GM23338 (cell line): ENCODE results near the gene ELP2. TPM values are rescaled to one million over a fixed set of nuclear protein-coding genes. Genes with fewer than 3 reads are reported as not detected.

Experiments used
- ATAC-seq: fragments of 200-7000 bp; cut with Tn5 transposase; 3 replicates; pipeline ENCODE4 v1.9.1; 2020
- DNase-seq: peaks from one replicate; pipeline ENCODE4 v3.0.0-alpha.2; 2015; ENCODE audit warnings: low spot score
- H2AFZ ChIP-seq: fragments of 200-600 bp; sonication (generic); 2 replicates; pipeline ENCODE4 v1.8.0; 2016; ENCODE audit warnings: antibody characterized with exemption, mild to moderate bottlenecking, moderate library complexity
- H3F3A ChIP-seq: fragments of 200-600 bp; sonication (generic); replicated peaks from 2 replicates; pipeline ENCODE4 v1.8.0; 2017; ENCODE audit warnings: antibody characterized with exemption, mixed run types, low read depth
- H3K27ac ChIP-seq: fragments of 200-600 bp; sonication (generic); 2 replicates; pipeline ENCODE4 v1.6.1; 2016; ENCODE audit warnings: low read depth
- H3K27me3 ChIP-seq: fragments of 200-600 bp; sonication (generic); 2 replicates; pipeline ENCODE4 v1.8.0; 2016; ENCODE audit warnings: mild to moderate bottlenecking, mixed run types, moderate library complexity; ENCODE audit not compliant: insufficient read depth
- H3K36me3 ChIP-seq: fragments of 200-600 bp; sonication (generic); 2 replicates; pipeline ENCODE4 v1.8.0; 2016; ENCODE audit warnings: mild to moderate bottlenecking; ENCODE audit not compliant: insufficient read depth
- H3K4me1 ChIP-seq: fragments of 200-600 bp; sonication (generic); 2 replicates; pipeline ENCODE4 v1.8.0; 2016; ENCODE audit warnings: mild to moderate bottlenecking, moderate library complexity; ENCODE audit not compliant: insufficient read depth
- H3K4me2 ChIP-seq: fragments of 200-600 bp; sonication (generic); 2 replicates; pipeline ENCODE4 v1.7.1; 2017; ENCODE audit warnings: mixed run types
- H3K4me3 ChIP-seq: fragments of 200-600 bp; sonication (generic); 2 replicates; pipeline ENCODE4 v1.6.1; 2016; ENCODE audit warnings: mixed run types
- H3K79me2 ChIP-seq: fragments of 200-600 bp; sonication (generic); replicated peaks from 2 replicates; pipeline ENCODE4 v1.8.0; 2017; ENCODE audit warnings: mild to moderate bottlenecking; ENCODE audit not compliant: insufficient read depth
- H3K9me2 ChIP-seq: fragments of 200-600 bp; sonication (generic); 2 replicates; pipeline ENCODE4 v1.8.0; 2017; ENCODE audit not compliant: insufficient read depth
- H4K20me1 ChIP-seq: fragments of 200-600 bp; sonication (generic); replicated peaks from 2 replicates; pipeline ENCODE4 v1.8.0; 2017; ENCODE audit warnings: mild to moderate bottlenecking; ENCODE audit not compliant: insufficient read depth
- H3K27ac Mint-ChIP-seq: 2 replicates; pipeline ENCODE4 v1.8.0; 2020; ENCODE audit warnings: inconsistent platforms, mild to moderate bottlenecking, moderate library complexity, mixed read lengths
- H3K27me3 Mint-ChIP-seq: 3 replicates; pipeline ENCODE4 v1.8.0; 2022; ENCODE audit warnings: low read depth, mild to moderate bottlenecking, moderate library complexity, mixed read lengths, inconsistent platforms; ENCODE audit not compliant: insufficient read depth, poor library complexity
- H3K36me3 Mint-ChIP-seq: 3 replicates; pipeline ENCODE4 v1.8.0; 2021; ENCODE audit warnings: low read depth, mild to moderate bottlenecking, inconsistent platforms, moderate library complexity, mixed read lengths
- H3K4me1 Mint-ChIP-seq: 3 replicates; pipeline ENCODE4 v1.8.0; 2020; ENCODE audit warnings: mild to moderate bottlenecking, inconsistent platforms, mixed read lengths
- H3K4me3 Mint-ChIP-seq: 3 replicates; pipeline ENCODE4 v1.8.0; 2021; ENCODE audit warnings: moderate library complexity, mild to moderate bottlenecking, inconsistent platforms, mixed read lengths
- H3K9me3 Mint-ChIP-seq: 3 replicates; pipeline ENCODE4 v1.8.0; 2020; ENCODE audit warnings: moderate library complexity, mild to moderate bottlenecking, inconsistent platforms, mixed read lengths
- CREB1 ChIP-seq: fragments of 250-450 bp; sonication (Bioruptor Pico); IDR thresholded peaks from 2 replicates; pipeline ENCODE4 v1.5.0; 2020; ENCODE audit warnings: low read depth, mild to moderate bottlenecking, moderate library complexity
- CTCF ChIP-seq, 2 experiments: fragments of 200-600 bp in 1 of 2; sonication (generic) in 1 of 2; conservative IDR thresholded peaks; 2 replicates each; pipeline versions ENCODE4 v1.5.1 to v1.6.1; 2016 to 2017; ENCODE audit warnings: antibody characterized with exemption in 2 of 2, low read depth in 2 of 2, mild to moderate bottlenecking in 2 of 2, moderate library complexity in 1 of 2
- ETS1 ChIP-seq: IDR thresholded peaks from 2 replicates; pipeline ENCODE4 v1.6.1; 2016; ENCODE audit warnings: antibody characterized with exemption
- EZH2 ChIP-seq: fragments of 200-600 bp; sonication (generic); IDR thresholded peaks from one replicate; pipeline ENCODE4 v1.8.0; 2017; ENCODE audit warnings: antibody characterized with exemption, mild to moderate bottlenecking, low read depth; ENCODE audit not compliant: unreplicated experiment
- EZH2phosphoT487 ChIP-seq: fragments of 200-600 bp; sonication (generic); IDR thresholded peaks from one replicate; pipeline ENCODE4 v1.8.1; 2018; ENCODE audit warnings: antibody characterized with exemption; ENCODE audit not compliant: unreplicated experiment
- JUNB ChIP-seq: IDR thresholded peaks from one replicate; pipeline ENCODE4 v1.6.1; 2016; ENCODE audit warnings: antibody characterized with exemption; ENCODE audit not compliant: unreplicated experiment
- NANOG ChIP-seq: IDR thresholded peaks from 2 replicates; pipeline ENCODE4 v1.6.1; 2016; ENCODE audit warnings: antibody characterized with exemption, borderline replicate concordance
- POLR2AphosphoS5 ChIP-seq: IDR thresholded peaks from 2 replicates; pipeline ENCODE4 v1.6.1; 2016; ENCODE audit warnings: antibody characterized with exemption, low read depth
- REST ChIP-seq: IDR thresholded peaks from one replicate; pipeline ENCODE4 v1.6.1; 2018; ENCODE audit warnings: antibody characterized with exemption; ENCODE audit not compliant: unreplicated experiment
- STAT1 ChIP-seq: IDR thresholded peaks from one replicate; pipeline ENCODE4 v1.6.1; 2016; ENCODE audit warnings: antibody characterized with exemption; ENCODE audit not compliant: unreplicated experiment
- ZNF114 ChIP-seq: fragments of 250-450 bp; sonication (Bioruptor Pico); IDR thresholded peaks from 2 replicates; pipeline ENCODE4 v1.5.0; 2020; ENCODE audit warnings: mild to moderate bottlenecking, moderate library complexity
- ZNF331 ChIP-seq: fragments of 250-450 bp; sonication (Bioruptor Pico); IDR thresholded peaks from 2 replicates; pipeline ENCODE4 v1.5.0; 2020; ENCODE audit warnings: low read depth, mild to moderate bottlenecking, moderate library complexity
- ZNF462 ChIP-seq: fragments of 250-450 bp; sonication (Bioruptor Pico); IDR thresholded peaks from 2 replicates; pipeline ENCODE4 v1.5.0; 2020; ENCODE audit warnings: mild to moderate bottlenecking, moderate library complexity
- polyA plus RNA-seq: library from polyadenylated mRNA; unstranded; fragments of >200 nt; fragmentation: Nextera tagmentation; extraction: Ambion mirVana; gene quantifications from 2 replicates; pipeline ENCODE4 v1.2.1, GENCODE V29; 2016
- total RNA-seq: library from RNA; depleted of rRNA; stranded (reverse); fragments of >200 nt; shearing (Covaris generic); gene quantifications from 2 replicates; pipeline ENCODE4 v1.2.3, GENCODE V29; 2014

ELP2 gene
- total and polyA plus RNA-seq, 2 experiments from 2014 or later, result 119 to 135 TPM

GRCh38 chr18:36200354-36200771 lies 70.7 kb downstream of the ELP2 start:
- Mint-ChIP-seq H3K4me3 (no peak overlapping the region), H3K27me3 (peaks cover 10% of the 10 kb centered on the region), H3K27ac (no peak overlapping the region), H3K9me3 (no peaks in the 10 kb centered on the region), H3K4me1 (no peaks in the 10 kb centered on the region), H3K36me3 (peaks cover 24% of the 10 kb centered on the region)
- Histone ChIP-seq H4K20me1 (no peaks in the 10 kb centered on the region; the same call in none of the 2 replicates), H3K4me1 (no peaks in the 10 kb centered on the region), H3K4me2 (no peak overlapping the region), H3K79me2 (no peaks in the 10 kb centered on the region), H3K27me3 (no peaks in the 10 kb centered on the region), H3F3A (no peaks in the 10 kb centered on the region), H2AFZ (no peak overlapping the region), H3K27ac (no peak overlapping the region), H3K4me3 (no peak overlapping the region), H3K36me3 (no peaks in the 10 kb centered on the region), H3K9me2 (no peaks in the 10 kb centered on the region)
- DNase-seq, result no peak
- no peak for TF ChIP-seq POLR2AphosphoS5
- TF ChIP-seq JUNB, result no peak
- TF ChIP-seq ZNF462 (CRISPR knock-in tag), result no peak
- TF ChIP-seq NANOG, result no peak
- no peak for TF ChIP-seq ZNF114 (CRISPR knock-in tag)
- TF ChIP-seq CREB1 (CRISPR knock-in tag), result no peak
- no peak for TF ChIP-seq EZH2phosphoT487
- TF ChIP-seq REST, result no peak
- no peak for TF ChIP-seq STAT1
- no peak for TF ChIP-seq CTCF (conservative IDR thresholded peaks at IDR 0.05; ENCODE audit: low read depth in 2 of 2)
- TF ChIP-seq ETS1, result no peak
- no peak for TF ChIP-seq ZNF331 (CRISPR knock-in tag)
- no peak for TF ChIP-seq EZH2
- ATAC-seq, result no peak
